Stimulated activated CD8-positive, alpha-beta memory T cell treated with anti-CD3 and anti-CD28 coated beads, Interleukin-12 subunit alpha, Interleukin-12 subunit beta, amount 100 ng/mL, for 1 hour (primary cell): Measurements from ENCODE around the gene CORO7.

ENCODE experiments used
- DNase-seq: peaks from one replicate; pipeline ENCODE4 v3.0.0-alpha.2; 2020; ENCODE audit warnings: low read depth

Gene CORO7

DNA sequence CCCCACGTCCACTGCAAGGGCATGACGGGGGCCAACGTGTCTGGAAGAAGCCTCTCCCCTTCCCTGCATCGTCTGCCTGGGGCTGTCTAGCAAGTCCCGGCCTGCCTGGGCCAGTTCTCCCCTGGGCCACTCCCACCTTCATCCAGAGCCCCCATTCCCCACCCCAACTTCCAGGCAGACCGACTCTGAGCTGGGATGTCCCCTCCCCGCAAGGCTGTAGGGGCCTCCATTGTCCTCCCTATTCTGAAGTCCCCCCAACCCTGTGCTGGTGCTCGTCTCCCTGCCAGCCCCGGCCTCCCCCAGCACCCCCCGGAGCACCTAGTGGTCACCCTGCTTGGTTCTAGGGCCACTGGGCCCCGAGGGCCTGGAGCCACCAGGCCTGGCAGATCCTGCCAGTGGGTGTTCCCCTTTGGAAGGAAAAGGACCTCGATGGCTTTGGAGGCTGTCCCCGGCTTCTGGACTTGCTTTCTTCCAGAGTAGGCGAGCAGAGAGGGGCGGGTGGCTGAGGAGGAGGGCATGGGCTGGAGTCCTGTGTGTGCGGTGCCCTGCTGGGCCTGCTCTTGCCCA, 95.7 kb downstream of the CORO7 start:
- no peak for DNase-seq

DNA sequence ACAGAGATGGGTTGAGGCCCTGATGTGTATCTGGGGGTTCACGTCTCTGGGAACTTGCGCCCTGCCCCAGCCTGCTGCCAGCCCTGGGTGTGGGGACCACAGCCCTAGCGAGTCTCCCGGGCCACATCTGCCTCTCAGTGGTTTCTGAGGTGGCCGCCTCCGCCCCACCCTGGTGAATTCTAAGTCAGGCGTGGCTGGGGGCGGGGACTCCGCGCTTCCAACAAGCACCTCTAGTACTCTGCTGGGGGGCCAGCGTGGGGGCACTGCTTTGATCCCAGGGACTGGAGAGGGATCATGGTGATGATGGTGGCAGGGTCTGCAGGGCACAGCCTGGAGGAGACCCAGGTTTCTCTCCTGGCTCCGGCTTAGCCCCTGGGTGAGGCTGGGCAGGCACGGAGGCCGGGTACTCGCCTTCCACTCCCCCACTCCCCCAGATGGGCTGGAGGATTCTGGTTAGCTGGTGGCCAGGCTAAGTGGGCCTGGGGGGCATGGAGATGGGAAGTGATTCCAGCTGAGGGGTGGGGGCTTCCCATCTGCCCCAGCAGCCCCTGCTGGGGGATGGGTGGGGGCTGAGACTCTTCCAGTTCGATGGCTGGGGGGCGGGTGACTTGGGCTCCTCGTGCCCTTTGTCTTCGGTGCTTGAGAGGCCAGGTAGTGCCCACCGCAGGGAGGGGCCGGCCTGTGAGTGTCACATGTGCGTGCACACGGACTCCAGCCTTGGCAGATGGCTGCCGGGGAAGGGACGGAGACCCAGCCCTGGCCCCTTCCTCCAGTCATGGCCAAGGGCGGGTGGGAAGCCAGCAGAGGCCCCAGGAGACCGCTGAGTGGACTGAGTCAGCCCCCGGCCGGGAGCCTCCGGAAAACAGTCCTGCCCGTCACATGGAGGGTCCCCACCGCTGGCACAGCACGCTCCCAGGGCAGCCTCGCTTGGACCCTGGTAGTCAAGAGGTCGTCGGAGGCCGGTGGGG, 96.7 kb downstream of the CORO7 start:
- peak; percentile 27 for DNase-seq

DNA sequence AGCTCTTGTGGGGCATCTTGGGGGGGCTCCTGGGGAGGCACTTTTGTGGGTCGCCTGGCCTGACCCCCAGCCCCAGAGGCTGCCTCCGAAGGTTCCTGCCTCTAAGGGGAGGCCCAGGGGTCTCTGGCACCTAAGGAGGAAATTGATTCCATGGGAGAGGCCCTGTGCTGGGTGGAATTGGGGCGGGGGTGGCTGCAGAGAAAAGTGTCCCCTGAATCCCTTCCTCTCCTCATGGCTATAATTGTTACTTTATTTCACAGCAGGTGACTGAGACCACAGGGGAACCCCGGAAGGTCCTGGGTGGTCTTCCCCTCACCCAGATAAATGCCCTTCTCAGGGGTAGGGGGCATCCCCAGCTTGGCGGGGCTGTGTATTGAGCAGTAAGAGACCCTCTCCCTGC, 97.4 kb downstream of the CORO7 start:
- no peak for DNase-seq

DNA sequence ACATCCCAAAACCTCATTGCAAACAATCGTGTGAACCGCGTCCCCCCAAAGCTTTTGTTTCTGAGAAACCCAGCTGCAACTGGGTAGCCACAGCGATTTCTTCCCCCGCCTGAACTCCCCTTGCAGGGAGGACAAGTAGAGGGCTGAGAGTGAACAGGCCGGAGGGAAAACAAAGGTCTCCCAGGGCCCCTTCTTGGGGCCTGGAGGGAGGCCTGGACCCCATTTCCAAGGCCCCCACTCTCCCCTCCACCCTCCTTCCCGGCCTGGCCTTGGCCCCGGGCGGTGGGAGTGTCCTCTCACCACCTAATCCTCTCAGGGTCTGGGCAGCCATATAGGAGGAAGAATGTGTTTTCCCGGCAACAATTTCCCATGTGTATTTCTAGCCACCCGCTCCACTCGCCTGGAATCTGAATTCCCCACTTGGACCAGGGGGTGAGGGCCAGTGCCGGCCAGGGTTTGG, 97.9 kb downstream of the CORO7 start:
- DNase-seq: no peak

DNA sequence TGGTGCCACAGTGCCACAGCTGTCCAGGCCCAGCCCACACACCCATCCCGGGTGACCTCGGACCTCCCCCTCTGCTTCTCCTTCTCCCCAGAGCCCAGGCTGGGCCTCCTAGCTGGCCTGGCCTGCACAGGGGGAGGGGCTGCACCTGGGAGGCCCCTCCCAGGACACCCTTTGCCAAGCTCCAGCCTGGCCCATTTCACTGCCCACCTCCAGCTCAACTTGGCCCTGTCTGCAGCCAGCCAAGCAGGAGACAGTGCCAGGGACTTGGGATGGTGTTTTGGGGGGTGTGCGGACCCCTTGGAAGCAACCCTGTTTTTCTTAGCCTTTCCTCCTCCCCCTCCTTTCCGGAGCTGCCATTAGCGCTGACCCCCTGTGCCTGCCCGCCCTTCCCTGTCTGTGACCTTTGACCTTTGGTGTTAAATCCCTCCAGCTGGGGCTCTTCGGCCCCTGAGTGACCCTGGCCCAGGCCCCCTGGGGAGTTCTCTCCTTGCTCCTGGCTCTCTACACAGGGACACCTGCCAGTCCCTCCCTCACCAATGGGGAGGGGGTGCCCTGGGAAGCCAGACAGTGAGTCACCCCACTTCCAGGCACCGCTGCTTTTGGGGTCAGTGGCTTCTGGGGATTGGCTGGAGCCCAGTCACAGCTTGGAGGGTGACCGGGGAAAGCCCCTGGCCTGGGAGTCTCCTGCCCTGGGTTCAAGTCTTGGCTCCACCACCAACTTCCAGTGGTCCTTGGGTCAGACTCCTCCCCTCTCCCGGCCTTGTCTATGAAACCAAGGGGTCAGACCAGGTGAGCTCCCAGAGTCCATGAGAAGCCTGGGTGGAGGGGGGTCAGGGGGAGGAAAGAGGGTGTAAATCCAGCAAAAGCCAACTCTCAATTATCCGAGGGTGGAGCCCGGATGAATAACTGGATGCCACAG, 98.6 kb downstream of the CORO7 start:
- no peak for DNase-seq

DNA sequence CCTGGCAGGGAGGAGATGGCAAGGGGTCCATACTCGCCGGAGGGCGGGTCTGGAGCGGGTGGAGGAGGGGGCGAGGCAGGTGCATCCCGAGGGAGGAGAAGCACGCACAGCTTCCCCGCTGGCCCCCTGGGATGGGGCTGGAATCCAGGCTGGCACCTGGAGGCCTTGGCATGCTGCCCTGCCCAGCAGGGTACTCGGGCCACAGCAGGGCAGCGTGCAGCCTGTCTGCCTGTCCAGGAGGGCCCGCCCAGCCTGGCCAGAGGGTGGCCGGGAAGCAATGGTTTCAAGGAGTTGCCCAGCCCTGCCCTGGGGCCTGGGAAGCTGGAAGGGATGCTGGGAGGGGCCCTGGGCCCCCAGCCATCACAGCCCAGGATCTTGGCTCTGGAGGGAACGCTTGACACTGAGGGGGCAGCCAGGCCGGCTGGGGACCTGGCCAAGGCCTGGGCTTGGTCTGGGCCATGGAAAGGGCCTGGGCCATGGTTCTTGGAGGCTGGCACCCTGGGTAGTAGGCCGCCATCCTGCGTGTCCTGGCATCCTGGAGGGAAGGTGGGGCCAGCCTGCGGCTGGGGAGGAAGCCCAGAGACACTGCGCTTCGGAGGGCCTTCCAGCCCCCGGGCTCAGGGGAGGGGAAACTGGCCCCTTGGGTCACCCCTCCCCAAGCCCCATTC, 99.4 kb downstream of the CORO7 start:
- DNase-seq: no peak

DNA sequence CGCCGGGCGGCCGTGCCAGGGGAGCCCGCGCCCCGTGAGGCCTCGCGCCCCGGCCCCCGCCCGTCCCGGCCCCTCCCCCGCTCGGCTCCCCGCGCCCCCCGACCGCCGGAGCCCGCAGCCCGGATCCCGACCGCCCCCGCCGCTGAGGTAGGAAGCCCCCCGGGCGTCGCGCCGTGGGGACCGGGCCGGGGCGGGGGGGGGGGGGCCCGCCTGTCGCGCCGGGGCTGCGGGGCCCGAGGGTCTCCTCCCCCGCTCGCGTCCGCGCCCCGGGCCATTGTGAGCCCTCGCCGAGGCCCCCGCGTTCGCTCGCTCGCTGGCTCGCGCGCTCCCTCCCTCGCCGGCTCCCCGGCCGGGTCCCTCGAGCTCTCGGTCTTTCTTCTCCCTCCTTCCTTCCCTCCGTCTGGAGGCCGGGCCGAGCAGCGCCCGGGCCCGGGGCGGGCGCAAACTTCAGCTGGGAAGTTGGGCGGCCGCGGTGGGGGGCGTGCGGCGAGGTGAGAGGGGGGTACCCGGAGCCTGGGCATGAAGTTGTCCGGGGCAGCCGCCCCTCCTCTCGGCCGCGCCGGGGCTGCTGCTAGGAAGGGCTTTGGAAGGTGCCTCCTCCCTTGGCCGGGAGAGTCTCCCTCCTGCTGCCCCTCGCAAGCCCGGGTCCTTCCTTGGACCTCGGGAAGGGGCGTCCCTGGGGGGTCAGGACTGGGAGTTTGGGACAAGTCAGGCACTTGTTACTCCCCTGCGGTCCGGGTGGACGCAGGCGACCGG, 100.1 kb downstream of the CORO7 start:
- DNase-seq: no peak

DNA sequence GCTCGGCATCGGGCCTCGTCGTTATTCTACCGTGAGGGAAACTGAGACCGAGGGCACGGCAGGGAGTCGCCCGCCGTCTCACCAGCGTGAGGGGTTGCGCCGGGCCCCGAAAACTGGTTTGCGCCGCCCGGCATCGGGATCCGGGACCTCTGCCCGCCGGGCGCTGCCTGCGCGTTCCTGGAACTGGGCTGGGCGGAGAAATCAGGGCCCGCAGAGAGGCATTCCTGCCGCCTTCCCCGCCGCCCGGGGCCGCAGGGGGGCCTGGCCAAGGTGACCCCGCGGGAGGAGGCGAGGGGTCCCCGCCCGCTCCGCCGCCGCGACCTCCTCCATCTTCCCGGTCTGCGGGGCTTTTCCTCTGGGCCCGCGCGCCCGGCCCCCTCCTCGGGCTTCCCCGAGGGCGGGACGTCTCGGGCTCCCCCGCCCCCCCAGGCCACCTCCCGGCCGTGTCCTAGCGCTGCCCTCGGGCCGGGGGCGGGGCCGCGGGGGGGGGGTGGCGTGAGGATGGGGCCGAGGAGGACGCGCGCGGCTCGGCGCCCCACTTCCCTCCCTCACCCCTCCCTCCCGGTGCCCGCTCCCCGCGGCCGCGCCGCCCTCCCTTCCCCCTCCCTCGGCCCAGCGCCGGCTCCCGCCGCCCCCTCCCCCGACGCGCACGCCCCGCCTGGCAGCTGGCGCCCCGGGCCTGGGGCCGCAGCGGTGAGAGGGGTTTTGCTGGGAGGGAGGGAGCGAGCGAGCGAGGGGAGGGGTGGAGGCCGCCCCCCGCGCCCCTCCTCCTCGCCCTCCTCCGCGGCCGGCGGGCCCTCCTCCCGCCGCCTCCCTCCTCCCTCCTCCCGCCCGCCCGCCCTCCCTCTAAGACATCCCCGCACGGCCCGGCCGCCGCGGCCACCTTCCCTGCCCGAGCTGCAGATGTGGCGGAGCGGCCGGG, 100.9 kb downstream of the CORO7 start, which contains the start of gene GLIS2:
Gene GLIS2, plus strand, starts transcription at position 882 of the 922 bp plus-strand sequence. CDS start 16,214 bp downstream, outside the sequence.
- DNase-seq: no peak

DNA sequence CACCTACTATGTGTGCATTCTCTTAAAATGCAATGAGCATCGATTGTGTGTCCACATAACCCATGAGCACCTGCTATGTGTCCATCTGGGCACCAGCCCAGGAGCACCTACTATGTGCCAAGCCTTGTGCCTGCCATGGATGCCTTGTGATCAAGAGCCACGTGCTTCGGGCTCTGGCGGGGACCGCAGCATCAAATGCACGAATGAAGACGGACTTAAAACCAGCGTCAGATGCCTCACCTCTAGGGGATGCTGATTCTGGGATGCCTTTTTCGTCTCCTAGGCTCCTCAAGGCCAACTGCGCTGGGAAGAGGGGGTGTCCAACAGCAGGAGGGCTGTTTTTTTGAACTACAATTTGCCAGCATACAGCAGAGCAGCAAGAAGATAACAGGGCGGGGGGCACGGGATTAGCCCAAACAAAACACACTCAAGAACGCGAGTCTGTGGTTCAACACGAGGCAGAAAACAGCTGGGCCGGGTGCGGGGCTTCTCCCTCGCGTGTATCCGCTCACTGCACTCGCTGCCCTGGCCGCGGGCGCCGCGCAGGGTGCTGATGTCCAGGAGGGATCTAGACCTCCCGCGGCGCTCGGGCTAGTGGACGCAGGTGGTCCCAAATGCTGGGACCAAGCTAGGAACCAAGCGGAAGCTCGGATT, 101.7 kb downstream of the CORO7 start:
- no peak for DNase-seq

DNA sequence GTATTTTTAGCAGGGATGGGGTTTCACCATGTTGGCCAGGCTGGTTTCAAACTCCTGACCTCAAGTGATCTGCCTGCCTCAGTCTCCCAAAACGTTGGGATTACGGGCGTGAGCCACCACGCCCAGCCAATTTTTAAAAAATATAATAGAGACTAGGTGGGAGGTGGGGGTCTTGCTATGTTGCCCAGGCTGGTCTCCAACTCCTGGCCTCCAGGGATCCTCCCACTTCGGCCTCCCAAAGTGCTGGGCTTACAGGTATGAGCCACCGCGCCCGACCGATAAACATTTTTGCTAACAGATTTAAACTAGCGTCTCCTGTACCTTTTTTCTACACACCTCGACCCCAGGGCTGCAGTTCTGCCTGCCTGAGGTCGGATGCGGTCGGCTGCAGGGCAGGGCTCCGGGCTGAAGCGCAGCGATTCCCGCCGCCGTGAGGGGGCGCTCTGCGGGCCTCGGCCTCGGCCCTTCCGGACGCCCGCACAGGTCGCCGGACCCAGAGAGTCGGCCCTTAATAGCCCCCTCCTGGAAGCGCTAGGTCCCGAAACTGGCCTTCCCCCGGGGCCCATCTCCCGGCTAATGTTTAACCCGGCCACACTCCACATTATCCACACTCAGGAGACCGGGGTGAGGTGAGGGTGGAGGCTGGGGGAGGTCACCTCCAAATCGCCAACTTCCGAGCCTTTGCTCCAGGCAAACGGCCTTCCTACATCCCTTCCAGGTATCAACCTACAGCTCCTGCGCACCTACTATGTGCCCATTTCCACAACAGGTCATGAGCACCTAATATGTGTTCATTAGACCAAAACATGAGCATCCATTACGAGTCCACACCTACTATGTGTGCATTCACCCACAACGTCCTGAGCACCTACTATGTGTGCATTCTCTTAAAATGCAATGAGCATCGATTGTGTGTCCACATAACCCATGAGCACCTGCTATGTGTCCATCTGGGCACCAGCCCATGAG, 102.5 kb downstream of the CORO7 start:
- DNase-seq: no peak

DNA sequence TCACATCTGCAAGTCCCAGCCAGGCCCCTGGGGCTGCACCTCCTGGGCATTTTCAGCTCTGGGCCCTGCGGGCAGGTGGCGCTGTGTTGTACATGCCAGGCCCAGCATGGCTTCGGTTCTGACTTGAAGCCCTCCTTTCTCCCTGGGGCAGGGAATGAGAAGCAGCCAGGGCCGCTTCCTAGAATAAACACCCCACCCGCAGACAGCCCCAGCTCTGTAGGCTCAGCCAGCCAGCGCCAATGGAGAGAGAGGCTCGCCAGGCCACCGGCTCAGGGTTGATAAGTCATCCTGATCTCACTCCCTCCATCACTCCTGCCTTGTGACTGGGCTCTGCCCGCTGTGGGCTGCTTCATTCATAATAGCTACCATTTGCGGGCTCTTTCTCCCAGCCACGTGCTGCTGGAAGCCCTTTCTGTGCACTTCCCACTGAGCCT, 106.5 kb downstream of the CORO7 start:
- peak; percentile 29 for DNase-seq

DNA sequence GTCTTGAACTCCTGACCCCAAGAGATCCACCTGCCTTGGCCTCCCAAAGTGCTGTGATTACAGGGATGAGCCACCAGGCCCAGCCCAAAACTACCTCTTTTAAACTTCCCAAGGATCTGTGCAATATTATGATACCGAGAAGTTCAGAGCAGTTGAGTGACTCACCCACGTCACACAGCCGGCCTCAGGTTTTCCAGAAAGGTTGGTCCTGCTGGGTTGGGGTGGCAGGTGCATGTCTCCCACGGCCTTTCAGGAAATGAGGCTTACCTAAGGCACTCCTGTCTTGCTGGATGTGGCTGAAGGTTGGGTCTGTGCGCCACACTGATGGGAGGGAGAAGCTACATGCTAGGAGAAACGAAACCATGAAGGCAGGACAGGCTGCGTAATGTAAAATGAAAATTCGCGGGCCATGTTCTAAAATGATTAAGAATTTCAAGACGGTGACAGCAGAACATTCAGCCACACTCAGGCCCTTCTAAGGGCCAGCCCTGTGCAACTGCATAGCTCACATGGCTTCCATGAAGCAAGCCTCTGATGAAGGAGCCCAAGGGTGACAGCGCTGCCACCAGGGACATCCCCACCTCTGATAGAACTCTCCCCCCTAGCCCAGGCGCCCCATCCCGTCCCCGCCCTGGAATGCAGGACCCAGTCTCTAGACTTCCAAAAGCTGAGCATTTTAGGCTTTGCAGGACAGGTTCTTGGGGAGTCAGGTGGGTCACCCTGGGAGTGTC, 107.1 kb downstream of the CORO7 start:
- no peak for DNase-seq

DNA sequence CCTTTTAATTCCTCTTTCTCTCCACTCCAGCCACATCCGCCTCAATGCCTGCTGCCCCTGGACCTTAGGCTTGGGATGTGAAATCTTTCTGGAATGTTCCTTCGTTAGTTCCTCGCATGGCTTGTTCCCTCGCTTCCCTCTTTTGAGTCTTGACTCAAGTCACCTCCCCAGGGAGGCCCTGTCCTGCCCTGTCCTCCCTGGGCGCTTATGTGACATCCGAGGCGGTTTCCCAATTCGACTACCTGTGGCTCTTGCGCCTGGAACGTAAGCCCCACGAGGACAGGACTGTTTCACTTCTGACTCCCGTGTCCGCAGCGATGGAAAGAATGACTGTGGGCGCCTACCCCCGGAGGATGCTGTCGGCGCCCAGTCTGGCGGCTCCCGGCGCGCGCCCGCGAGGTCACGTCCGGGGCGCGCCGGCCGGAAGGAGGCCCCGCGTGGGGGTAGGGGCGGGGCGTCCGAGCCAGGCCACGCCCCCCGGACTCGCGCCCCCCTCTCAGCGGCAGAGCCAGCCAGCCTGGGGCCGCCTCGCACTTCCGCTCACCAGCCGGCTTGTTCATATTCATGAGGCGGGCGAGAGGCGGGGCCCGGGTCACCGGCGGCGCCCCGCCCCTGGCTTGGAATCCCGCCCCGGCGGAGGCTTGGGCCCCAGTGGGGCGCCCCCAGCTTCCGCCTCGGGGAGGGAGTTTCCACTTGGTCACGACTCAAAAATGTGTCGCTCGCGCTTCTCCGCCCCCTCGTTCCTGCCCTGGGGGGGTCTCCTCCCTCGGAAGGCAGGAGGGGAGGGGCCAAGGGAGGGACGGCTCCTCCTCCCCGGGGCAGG, 109.0 kb downstream of the CORO7 start:
- DNase-seq: peak; percentile 93

DNA sequence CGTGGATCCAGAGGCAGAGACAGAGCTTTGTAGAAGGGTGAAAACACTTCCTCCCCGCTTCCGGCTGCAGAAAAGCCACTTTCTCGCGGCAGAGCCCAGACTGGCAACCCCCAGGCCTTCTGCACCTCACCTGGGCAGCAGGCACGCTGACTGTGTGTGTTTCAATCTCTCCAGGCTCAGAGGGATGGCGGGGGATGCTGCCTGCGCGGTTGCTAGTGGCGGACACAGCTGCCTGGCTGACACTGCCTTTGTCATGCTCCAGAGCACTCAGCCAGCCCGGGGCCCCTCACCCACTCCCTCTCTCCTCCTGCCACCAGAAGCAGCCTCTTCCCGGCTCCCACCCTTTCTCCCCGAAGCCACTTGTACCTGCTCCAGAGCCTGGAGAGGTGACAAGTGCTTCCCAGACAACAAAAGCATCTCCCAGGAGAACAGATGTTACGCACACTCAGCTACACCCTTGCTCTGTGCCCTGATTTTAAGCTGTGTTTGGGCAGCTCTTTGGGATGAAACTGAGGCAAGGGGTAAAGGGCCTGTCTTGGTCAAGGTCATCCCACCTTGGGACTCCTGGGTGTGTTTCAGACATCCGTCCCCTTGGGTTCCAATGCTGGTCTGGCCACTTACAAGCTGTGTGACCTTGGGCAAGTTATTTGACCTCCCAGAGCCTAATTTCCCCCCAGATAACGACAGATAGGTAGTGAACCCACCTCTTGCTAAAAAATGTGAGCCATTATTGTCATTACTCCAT, 109.8 kb downstream of the CORO7 start:
- no peak for DNase-seq
